GM19025 (cell line): Measurements from ENCODE around the gene HSPA4.
"Not testable (repeated sequence)": the region's sequence is repeated elsewhere in the genome, so short reads cannot be mapped to it uniquely, and the experiment has no call there.

Experiments used
- ATAC-seq: cut with Tn5 transposase; IDR thresholded peaks from one replicate; pipeline ENCODE4 v1.9.1; 2021; ENCODE audit warnings: mild to moderate bottlenecking, low read depth, moderate library complexity; ENCODE audit not compliant: unreplicated experiment

The HSPA4 gene

GRCh38 chr5:133121080-133121479 is 69.3 kb downstream of the HSPA4 start:
- ATAC-seq, result no peak

- ATAC-seq, result no peak
These were observed 69.9 kb downstream of the HSPA4 start for GRCh38 chr5:133121611-133122150.

- ATAC-seq, result no peak
These were observed 70.9 kb downstream of the HSPA4 start for GRCh38 chr5:133122711-133123110.

GRCh38 chr5:133123297-133123696 is 71.5 kb downstream of the HSPA4 start:
- ATAC-seq, result no peak

- ATAC-seq, result no peak
These were observed 73.1 kb downstream of the HSPA4 start for GRCh38 chr5:133124891-133125290.

GRCh38 chr5:133128066-133128465 is 76.3 kb downstream of the HSPA4 start:
- no peak for ATAC-seq

- no peak for ATAC-seq
These were observed 77.5 kb downstream of the HSPA4 start for GRCh38 chr5:133129289-133129688.

GRCh38 chr5:133129950-133130349 is 78.1 kb downstream of the HSPA4 start:
- ATAC-seq, result no peak

GRCh38 chr5:133130387-133131118 is 78.7 kb downstream of the HSPA4 start:
- no peak for ATAC-seq

- no peak for ATAC-seq
These were observed 80.9 kb downstream of the HSPA4 start for GRCh38 chr5:133132717-133133116.

GRCh38 chr5:133133241-133133640 is 81.4 kb downstream of the HSPA4 start:
- ATAC-seq, result not testable (repeated sequence)

- not testable (repeated sequence) for ATAC-seq
These were observed 85.1 kb downstream of the HSPA4 start for GRCh38 chr5:133136890-133137289.

- no peak for ATAC-seq
These were observed 88.5 kb downstream of the HSPA4 start for GRCh38 chr5:133140311-133140710.

- no peak for ATAC-seq
These were observed 89.9 kb downstream of the HSPA4 start for GRCh38 chr5:133141746-133142145.

GRCh38 chr5:133142782-133143181 is 91.0 kb downstream of the HSPA4 start:
- no peak for ATAC-seq

GRCh38 chr5:133144245-133144981 is 92.6 kb downstream of the HSPA4 start:
- ATAC-seq, result no peak

- ATAC-seq, result no peak
These were observed 93.8 kb downstream of the HSPA4 start for GRCh38 chr5:133145436-133146170.

- no peak for ATAC-seq
These were observed 95.6 kb downstream of the HSPA4 start for GRCh38 chr5:133147411-133147810.

- ATAC-seq, result no peak
These were observed 96.2 kb downstream of the HSPA4 start for GRCh38 chr5:133147815-133148567.

GRCh38 chr5:133149345-133149744 is 97.5 kb downstream of the HSPA4 start:
- ATAC-seq, result no peak
